Measurements from ENCODE around the gene FCF1. TPM values are rescaled to one million over a fixed set of nuclear protein-coding genes. Genes with fewer than 3 reads are reported as not detected.

Gene FCF1
- total and polyA plus RNA-seq, 2 of the 13 experiments (the other 11 are each of a cell fraction or from before 2014, with no cell fraction given) = 31.0 to 44.4 TPM

DNA sequence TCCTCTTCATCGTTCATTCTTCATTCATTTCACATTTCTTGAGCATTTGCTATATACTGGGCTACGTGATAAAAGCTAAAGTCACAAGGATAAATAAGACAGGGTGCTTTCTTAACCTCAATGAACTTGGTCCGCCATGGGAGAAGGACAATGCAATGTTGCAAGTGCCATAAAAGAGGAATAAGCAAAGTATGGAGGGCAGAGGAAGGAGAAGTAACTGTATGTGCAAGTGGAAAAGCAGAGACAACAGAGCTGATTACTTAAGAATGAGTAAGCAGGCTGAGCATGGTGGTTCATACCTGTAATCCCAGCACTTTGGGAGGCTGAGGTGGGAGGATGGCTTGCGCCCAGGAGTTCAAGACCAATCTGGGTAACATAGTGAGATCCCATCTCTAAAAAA is 14.5 kb upstream of the FCF1 start:
- DNase-seq (ENCODE audit: low spot score) (no peak), ATAC-seq (no peak), FAIRE-seq (no peak)
- H3K79me2 ChIP-seq (ENCODE audit: insufficient read depth, low read length) = peaks cover 25% of the 10 kb centered on the region
- POLR2A ChIA-PET = no interaction called here
- H3K4me1 ChIP-seq (ENCODE audit: insufficient read depth, low read length) = no peaks in the 10 kb centered on the region
- intact Hi-C loops (cut with micrococcal nuclease; ENCODE audit: unreplicated experiment) = no loop called here
- BruUV-seq (replicated peaks) = no TSS peak
- no peak overlapping the region for H3K27ac ChIP-seq (ENCODE audit: extremely low read length, insufficient read depth, low read length)
- H3K4me2 ChIP-seq (ENCODE audit: low read depth, low read length) = no peak overlapping the region
- H3K9ac ChIP-seq (ENCODE audit: insufficient read depth, low read depth, low read length) = no peak overlapping the region
- H3K27me3 ChIP-seq (ENCODE audit: control insufficient read depth in 1 of 2, insufficient read depth in 2 of 2, low read length in 2 of 2) = no peaks in the 10 kb centered on the region
- in situ Hi-C loops (cut with HindIII; ENCODE audit: extremely low pct_ligation_motif_present, low pct_unique_long_range_greater_than_20kb) = no loop called here
- CTCF ChIA-PET (ENCODE audit: low intra/inter-chr PET ratio, low total read pairs) = no interaction called here
- H3K36me3 ChIP-seq (replicated peaks in 1 of 2; ENCODE audit: control insufficient read depth in 1 of 2, insufficient read depth in 2 of 2, low read length in 2 of 2) = peaks cover 5 to 9% of the 10 kb centered on the region in 2 experiments; a peak in 4 of 5 replicates
- 94% methylated on average over 4 of the region's 4 CpGs for WGBS (ENCODE audit: low lambda C conversion rate)
- TF ChIP-seq ZKSCAN1 (IDR thresholded peaks at IDR 0.05; ENCODE audit: low read length) = no peak
- TF ChIP-seq ZNF724P (CRISPR knock-in tag; IDR thresholded peaks at IDR 0.05; ENCODE audit: borderline replicate concordance) = no peak
- TF ChIP-seq, protein P1, sequence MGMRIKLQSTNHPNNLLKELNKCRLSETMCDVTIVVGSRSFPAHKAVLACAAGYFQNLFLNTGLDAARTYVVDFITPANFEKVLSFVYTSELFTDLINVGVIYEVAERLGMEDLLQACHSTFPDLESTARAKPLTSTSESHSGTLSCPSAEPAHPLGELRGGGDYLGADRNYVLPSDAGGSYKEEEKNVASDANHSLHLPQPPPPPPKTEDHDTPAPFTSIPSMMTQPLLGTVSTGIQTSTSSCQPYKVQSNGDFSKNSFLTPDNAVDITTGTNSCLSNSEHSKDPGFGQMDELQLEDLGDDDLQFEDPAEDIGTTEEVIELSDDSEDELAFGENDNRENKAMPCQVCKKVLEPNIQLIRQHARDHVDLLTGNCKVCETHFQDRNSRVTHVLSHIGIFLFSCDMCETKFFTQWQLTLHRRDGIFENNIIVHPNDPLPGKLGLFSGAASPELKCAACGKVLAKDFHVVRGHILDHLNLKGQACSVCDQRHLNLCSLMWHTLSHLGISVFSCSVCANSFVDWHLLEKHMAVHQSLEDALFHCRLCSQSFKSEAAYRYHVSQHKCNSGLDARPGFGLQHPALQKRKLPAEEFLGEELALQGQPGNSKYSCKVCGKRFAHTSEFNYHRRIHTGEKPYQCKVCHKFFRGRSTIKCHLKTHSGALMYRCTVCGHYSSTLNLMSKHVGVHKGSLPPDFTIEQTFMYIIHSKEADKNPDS (CRISPR knock-in tag; IDR thresholded peaks at IDR 0.05) = no peak
- TF ChIP-seq, protein P2, sequence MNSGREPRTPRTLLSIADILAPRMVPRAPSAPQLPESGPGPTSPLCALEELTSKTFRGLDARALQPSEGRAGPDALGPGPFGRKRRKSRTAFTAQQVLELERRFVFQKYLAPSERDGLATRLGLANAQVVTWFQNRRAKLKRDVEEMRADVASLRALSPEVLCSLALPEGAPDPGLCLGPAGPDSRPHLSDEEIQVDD (CRISPR knock-in tag; IDR thresholded peaks at IDR 0.05; ENCODE audit: borderline replicate concordance) = no peak
- TF ChIP-seq, protein P3, sequence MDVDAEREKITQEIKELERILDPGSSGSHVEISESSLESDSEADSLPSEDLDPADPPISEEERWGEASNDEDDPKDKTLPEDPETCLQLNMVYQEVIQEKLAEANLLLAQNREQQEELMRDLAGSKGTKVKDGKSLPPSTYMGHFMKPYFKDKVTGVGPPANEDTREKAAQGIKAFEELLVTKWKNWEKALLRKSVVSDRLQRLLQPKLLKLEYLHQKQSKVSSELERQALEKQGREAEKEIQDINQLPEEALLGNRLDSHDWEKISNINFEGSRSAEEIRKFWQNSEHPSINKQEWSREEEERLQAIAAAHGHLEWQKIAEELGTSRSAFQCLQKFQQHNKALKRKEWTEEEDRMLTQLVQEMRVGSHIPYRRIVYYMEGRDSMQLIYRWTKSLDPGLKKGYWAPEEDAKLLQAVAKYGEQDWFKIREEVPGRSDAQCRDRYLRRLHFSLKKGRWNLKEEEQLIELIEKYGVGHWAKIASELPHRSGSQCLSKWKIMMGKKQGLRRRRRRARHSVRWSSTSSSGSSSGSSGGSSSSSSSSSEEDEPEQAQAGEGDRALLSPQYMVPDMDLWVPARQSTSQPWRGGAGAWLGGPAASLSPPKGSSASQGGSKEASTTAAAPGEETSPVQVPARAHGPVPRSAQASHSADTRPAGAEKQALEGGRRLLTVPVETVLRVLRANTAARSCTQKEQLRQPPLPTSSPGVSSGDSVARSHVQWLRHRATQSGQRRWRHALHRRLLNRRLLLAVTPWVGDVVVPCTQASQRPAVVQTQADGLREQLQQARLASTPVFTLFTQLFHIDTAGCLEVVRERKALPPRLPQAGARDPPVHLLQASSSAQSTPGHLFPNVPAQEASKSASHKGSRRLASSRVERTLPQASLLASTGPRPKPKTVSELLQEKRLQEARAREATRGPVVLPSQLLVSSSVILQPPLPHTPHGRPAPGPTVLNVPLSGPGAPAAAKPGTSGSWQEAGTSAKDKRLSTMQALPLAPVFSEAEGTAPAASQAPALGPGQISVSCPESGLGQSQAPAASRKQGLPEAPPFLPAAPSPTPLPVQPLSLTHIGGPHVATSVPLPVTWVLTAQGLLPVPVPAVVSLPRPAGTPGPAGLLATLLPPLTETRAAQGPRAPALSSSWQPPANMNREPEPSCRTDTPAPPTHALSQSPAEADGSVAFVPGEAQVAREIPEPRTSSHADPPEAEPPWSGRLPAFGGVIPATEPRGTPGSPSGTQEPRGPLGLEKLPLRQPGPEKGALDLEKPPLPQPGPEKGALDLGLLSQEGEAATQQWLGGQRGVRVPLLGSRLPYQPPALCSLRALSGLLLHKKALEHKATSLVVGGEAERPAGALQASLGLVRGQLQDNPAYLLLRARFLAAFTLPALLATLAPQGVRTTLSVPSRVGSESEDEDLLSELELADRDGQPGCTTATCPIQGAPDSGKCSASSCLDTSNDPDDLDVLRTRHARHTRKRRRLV (CRISPR knock-in tag; IDR thresholded peaks at IDR 0.05) = no peak
- TF ChIP-seq MED1 (CRISPR knock-in tag; IDR thresholded peaks at IDR 0.05) = no peak
- TF ChIP-seq, protein P4, sequence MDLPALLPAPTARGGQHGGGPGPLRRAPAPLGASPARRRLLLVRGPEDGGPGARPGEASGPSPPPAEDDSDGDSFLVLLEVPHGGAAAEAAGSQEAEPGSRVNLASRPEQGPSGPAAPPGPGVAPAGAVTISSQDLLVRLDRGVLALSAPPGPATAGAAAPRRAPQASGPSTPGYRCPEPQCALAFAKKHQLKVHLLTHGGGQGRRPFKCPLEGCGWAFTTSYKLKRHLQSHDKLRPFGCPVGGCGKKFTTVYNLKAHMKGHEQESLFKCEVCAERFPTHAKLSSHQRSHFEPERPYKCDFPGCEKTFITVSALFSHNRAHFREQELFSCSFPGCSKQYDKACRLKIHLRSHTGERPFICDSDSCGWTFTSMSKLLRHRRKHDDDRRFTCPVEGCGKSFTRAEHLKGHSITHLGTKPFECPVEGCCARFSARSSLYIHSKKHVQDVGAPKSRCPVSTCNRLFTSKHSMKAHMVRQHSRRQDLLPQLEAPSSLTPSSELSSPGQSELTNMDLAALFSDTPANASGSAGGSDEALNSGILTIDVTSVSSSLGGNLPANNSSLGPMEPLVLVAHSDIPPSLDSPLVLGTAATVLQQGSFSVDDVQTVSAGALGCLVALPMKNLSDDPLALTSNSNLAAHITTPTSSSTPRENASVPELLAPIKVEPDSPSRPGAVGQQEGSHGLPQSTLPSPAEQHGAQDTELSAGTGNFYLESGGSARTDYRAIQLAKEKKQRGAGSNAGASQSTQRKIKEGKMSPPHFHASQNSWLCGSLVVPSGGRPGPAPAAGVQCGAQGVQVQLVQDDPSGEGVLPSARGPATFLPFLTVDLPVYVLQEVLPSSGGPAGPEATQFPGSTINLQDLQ (CRISPR knock-in tag; IDR thresholded peaks at IDR 0.05) = no peak
- no peak for TF ChIP-seq ATM (IDR thresholded peaks at IDR 0.05; ENCODE audit: borderline replicate concordance)
- TF ChIP-seq ARHGAP35 (CRISPR knock-in tag; IDR thresholded peaks at IDR 0.05; ENCODE audit: borderline replicate concordance) = no peak
- TF ChIP-seq ZNF44 (CRISPR knock-in tag; IDR thresholded peaks at IDR 0.05) = no peak
- no peak for TF ChIP-seq NFKBIZ (CRISPR knock-in tag; IDR thresholded peaks at IDR 0.05)
- TF ChIP-seq WIZ (CRISPR knock-in tag; IDR thresholded peaks at IDR 0.05) = no peak
- TF ChIP-seq BRCA1 (CRISPR knock-in tag; IDR thresholded peaks at IDR 0.05) = no peak
- TF ChIP-seq, protein P5, sequence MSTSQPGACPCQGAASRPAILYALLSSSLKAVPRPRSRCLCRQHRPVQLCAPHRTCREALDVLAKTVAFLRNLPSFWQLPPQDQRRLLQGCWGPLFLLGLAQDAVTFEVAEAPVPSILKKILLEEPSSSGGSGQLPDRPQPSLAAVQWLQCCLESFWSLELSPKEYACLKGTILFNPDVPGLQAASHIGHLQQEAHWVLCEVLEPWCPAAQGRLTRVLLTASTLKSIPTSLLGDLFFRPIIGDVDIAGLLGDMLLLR (CRISPR knock-in tag; IDR thresholded peaks at IDR 0.05) = no peak
- TF ChIP-seq ZNF768 (CRISPR knock-in tag; IDR thresholded peaks at IDR 0.05) = no peak
- H4K20me1 ChIP-seq (ENCODE audit: insufficient read depth, low read length) = no peaks in the 10 kb centered on the region
- no peak overlapping the region for H2AFZ ChIP-seq (ENCODE audit: low read length)
- H3K9me3 ChIP-seq (ENCODE audit: low read length) = peaks cover 14% of the 10 kb centered on the region
- H3K4me3 ChIP-seq (replicated peaks in 1 of 3; ENCODE audit: insufficient read depth in 1 of 3, low read depth in 2 of 3, low read length in 3 of 3) = no peak overlapping the region
